Thoracic aorta (tissue), 2 donors: Measurements from ENCODE around the gene OR52I2. TPM values are rescaled to one million over a fixed set of nuclear protein-coding genes. Genes with fewer than 3 reads are reported as not detected.

ENCODE experiments used
- ATAC-seq: fragments of 150-250 bp; one replicate; pipeline ENCODE4 v1.8.0; 2017; ENCODE audit warnings: low read depth; ENCODE audit not compliant: insufficient number of reproducible peaks, low FRiP score
- DNase-seq: peaks from one replicate; pipeline ENCODE4 v3.0.0-alpha.2; 2020; ENCODE audit warnings: low spot score
- H3K27ac ChIP-seq, 2 donors: fragments of 200-600 bp; sonication (generic); 1 replicate in 1 of 2; 2 replicates in 1 of 2; pipeline ENCODE4 v1.5.1; 2016; ENCODE audit warnings: mild to moderate bottlenecking in 2 of 2, moderate library complexity in 2 of 2
- H3K27me3 ChIP-seq: fragments of 200-600 bp; sonication (generic); replicated peaks from 2 replicates; pipeline ENCODE4 v1.6.0; 2016; ENCODE audit warnings: mild to moderate bottlenecking; ENCODE audit not compliant: insufficient read depth
- H3K36me3 ChIP-seq: fragments of 200-600 bp; sonication (generic); one replicate; pipeline ENCODE4 v1.5.1; 2016
- H3K4me1 ChIP-seq, 2 donors: fragments of 200-600 bp; sonication (generic); 1 replicate in 1 of 2; 2 replicates in 1 of 2; pipeline versions ENCODE4 v1.5.1 to v1.6.0; 2016; ENCODE audit warnings: low read depth in 2 of 2, mild to moderate bottlenecking in 1 of 2; ENCODE audit not compliant: control insufficient read depth in 1 of 2
- H3K4me3 ChIP-seq: fragments of 200-600 bp; sonication (generic); 2 replicates; pipeline ENCODE4 v1.5.1; 2016; ENCODE audit warnings: mild to moderate bottlenecking
- H3K9me3 ChIP-seq: fragments of 200-600 bp; sonication (generic); 2 replicates; pipeline ENCODE4 v1.5.1; 2016
- CTCF ChIP-seq: fragments of 200-600 bp; sonication (generic); IDR thresholded peaks from one replicate; pipeline ENCODE4 v1.5.1; 2019; ENCODE audit warnings: antibody characterized with exemption
- total RNA-seq, 2 donors: library from RNA; depleted of rRNA; stranded (reverse); fragments of >200 nt; gene quantifications; one replicate each; pipeline versions ENCODE4 v1.1.0 to v1.2.3, GENCODE V29; 2016

Gene OR52I2
- total RNA-seq, 2 donors from 2014 or later: not detected

DNA sequence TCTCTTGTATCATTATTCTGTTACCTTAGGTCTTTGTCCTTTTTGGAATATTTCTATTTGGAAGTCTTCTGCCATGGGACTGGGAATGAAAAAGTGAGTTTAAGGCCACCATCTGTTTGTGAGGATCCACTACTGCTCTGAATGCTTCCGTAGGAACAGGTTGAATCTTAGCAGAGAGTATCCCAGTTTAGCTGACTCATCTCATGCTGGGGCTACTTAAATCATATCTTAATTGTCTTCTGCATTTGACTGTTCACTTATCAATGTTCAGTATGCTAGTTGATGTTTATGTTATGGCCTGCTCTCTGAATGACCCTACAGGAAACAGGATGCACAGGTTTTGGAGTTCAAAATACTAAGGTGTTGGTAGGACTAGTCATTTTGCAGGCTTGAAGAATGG is 1.4 kb upstream of the OR52I2 start:
- DNase-seq (no peak), ATAC-seq (no peak)
- TF ChIP-seq CTCF: no peak

DNA sequence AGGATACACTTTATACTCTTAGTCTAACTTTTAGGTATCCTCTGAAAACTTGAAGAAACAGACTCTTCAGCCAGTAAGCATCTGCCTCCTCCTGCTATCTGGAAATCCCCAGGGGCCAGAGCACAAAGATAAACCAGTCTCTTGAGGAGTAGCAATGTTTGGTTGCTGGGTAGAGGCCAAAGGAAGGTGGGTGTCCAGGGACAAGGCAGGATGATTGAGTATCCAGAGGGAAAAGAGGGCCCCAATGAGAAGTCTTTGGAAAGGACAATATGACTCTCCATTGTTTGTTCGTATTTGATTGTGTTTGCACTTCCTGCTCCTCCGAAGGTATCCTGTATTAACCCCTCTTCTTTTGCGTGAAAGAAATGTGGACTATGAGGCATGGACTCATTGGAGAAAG is 7.5 kb downstream of the OR52I2 start:
- H3K4me3 ChIP-seq: no peak overlapping the region
- H3K36me3 ChIP-seq: no peaks in the 10 kb centered on the region
- no peak overlapping the region for H3K27ac ChIP-seq
- no peak for TF ChIP-seq CTCF
- H3K27me3 ChIP-seq: no peaks in the 10 kb centered on the region
- no peaks in the 10 kb centered on the region for H3K4me1 ChIP-seq
- DNase-seq: no peak
- ATAC-seq: no peak
- H3K9me3 ChIP-seq: no peaks in the 10 kb centered on the region

More for the DNA sequence above, 1.4 kb upstream of the OR52I2 start:
- Histone ChIP-seq H3K9me3 (no peaks in the 10 kb centered on the region), H3K27me3 (no peaks in the 10 kb centered on the region), H3K36me3 (no peaks in the 10 kb centered on the region), H3K4me3 (no peak overlapping the region), H3K27ac (no peak overlapping the region), H3K4me1 (no peaks in the 10 kb centered on the region)

- Histone ChIP-seq H3K4me3 (no peak within 1 kb of the TSS), H3K27me3 (no peaks in the 10 kb centered on the region), H3K36me3 (peaks cover 4% of the 10 kb centered on the region), H3K27ac (no peak within 1 kb of the TSS), H3K9me3 (no peaks in the 10 kb centered on the region), H3K4me1 (no peaks in the 10 kb centered on the region)
- DNase-seq (no peak), ATAC-seq (no peak)
- no peak for TF ChIP-seq CTCF
Observed at GRCh38 chr11:4593739-4594138, 12.2 kb downstream of the OR52I2 start, which contains the start of gene OR52I1. Gene OR52I1 (plus strand): TSS chr11:4594039. CDS start chr11:4594039, 0 bp downstream.

- Histone ChIP-seq H3K27ac (no peak overlapping the region), H3K9me3 (no peaks in the 10 kb centered on the region), H3K4me1 (peaks cover 3 to 27% of the 10 kb centered on the region in 2 donors), H3K36me3 (peaks cover 9% of the 10 kb centered on the region), H3K27me3 (no peaks in the 10 kb centered on the region), H3K4me3 (no peak overlapping the region)
- TF ChIP-seq CTCF: no peak
- DNase-seq: no peak
- no peak for ATAC-seq
Observed at GRCh38 chr11:4605057-4605456, 23.5 kb downstream of the OR52I2 start.

DNA sequence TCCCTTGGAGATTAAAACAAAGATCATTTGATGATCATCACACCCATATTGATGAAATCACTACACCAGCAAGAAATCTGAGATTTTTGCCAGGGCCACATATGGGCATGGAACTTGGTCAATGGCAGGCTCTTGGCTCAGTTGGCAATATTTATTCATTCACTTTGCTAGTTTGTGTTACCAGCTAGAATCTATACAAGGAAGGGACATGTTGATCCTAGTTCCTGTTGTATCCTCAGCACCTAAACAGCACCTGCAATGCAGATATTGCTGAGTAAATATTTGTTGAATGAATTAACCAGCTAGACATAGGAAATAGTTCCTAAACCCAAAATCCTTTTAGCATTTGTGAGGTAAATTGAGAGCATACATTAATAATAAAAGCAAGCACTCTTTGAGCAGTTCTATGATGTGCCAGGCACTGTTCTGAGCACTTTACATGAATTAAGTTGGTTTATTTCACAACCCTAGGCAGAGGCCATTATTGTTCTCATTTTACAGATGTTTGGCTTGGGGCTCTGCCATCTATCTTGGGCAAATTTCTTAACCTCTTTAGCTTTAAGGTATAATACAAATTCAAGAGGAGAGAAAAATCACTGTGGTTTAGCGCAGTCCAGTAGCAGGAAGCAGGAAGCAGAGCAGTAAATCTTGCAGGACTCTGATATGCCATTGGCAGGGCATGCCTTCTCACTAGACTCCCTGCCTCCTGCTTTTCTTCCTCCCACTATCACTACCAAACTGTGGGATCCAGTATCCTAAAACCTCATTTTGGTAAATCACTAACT is 24.9 kb downstream of the OR52I2 start:
- DNase-seq (no peak), ATAC-seq (no peak)
- peaks cover 5 to 29% of the 10 kb centered on the region in 2 donors for H3K4me1 ChIP-seq
- TF ChIP-seq CTCF: no peak
- H3K27ac ChIP-seq: no peak overlapping the region
- peaks cover 4% of the 10 kb centered on the region for H3K36me3 ChIP-seq
- H3K27me3 ChIP-seq: no peaks in the 10 kb centered on the region
- peak overlapping the region; percentile 83 for H3K4me3 ChIP-seq
- H3K9me3 ChIP-seq: no peaks in the 10 kb centered on the region
